ENCODE measurements around the gene MTRF1L. TPM values are rescaled to one million over a fixed set of nuclear protein-coding genes. Genes with fewer than 3 reads are reported as not detected.

The MTRF1L gene
- total and polyA plus RNA-seq, 4 experiments from 2014 or later, result 5.1 to 18.3 (median 12.0) TPM

DNA sequence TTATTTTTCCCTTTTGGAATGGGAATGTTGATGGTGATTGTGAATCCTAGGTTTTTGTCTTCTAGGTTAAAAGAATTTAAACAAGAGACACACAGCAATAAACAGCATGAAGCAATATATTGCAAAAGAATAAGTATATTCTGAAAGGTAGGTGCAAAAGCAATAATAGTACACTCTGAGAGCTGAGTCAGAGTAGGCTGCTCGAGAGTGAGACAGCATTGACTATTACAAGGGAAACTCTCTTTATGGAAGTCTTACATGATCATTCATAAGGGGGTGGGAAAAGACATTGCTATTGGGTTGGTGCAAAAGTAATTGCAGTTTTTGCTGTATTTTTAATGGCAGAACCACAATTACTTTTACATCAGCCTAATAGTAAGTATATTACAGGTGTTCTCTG, 44.7 kb downstream of the MTRF1L start:
- Mint-ChIP-seq H3K27ac (no peak overlapping the region), H3K36me3 (no peaks in the 10 kb centered on the region), H3K27me3 (peaks cover 11 to 24% of the 10 kb centered on the region in 2 donors), H3K4me3 (no peak overlapping the region), H3K4me1 (no peaks in the 10 kb centered on the region), H3K9me3 (peaks cover 0 to 4% (median 0%) of the 10 kb centered on the region in 8 donors)
- intact Hi-C loops (cut with micrococcal nuclease), result no loop called here
- Histone ChIP-seq H3K4me1 (ENCODE audit: insufficient read depth, low read length) (no peaks in the 10 kb centered on the region), H3K27me3 (ENCODE audit: insufficient read depth, low read length) (no peaks in the 10 kb centered on the region), H3K36me3 (ENCODE audit: insufficient read depth, low read length) (no peaks in the 10 kb centered on the region), H3K27ac (ENCODE audit: low read depth, low read length) (no peak overlapping the region), H3K9me3 (ENCODE audit: control insufficient read depth in 1 of 2, low read length in 2 of 2) (no peaks in the 10 kb centered on the region), H3K4me3 (ENCODE audit: low read length in 2 of 2) (no peak overlapping the region)
- ChIA-PET POLR2A (ENCODE audit: partially characterized antibody) (no interaction called here), CTCF (ENCODE audit: partially characterized antibody) (interaction anchor here (1.3 kb wide), 1 partner anchor 12 kb away, joined by 4 read pairs; no protein-coding TSS in a partner anchor)
- no peak for DNase-seq

DNA sequence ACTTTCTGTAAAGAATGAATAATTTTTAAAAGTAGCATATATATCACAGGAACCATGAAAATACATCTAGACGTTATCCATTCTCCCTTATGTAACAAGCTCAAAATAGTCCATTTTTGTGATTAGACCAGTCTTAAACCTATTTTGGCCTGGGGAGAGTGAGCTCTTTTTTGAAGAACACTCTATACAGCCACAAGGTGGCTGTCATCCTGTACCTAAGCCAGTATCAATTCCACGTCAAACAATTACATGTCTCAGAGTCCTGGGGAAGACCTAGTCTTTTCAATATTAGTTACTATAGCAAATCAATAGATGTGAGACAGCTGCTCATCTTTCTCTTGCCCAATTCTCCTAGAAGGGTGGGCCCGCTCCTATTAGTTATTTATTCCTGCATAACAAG, 48.1 kb downstream of the MTRF1L start:
- Histone ChIP-seq H3K4me1 (ENCODE audit: insufficient read depth, low read length) (no peaks in the 10 kb centered on the region), H3K4me3 (ENCODE audit: low read length in 2 of 2) (no peak overlapping the region), H3K9me3 (ENCODE audit: control insufficient read depth in 1 of 2, low read length in 2 of 2) (no peaks in the 10 kb centered on the region), H3K27me3 (ENCODE audit: insufficient read depth, low read length) (no peaks in the 10 kb centered on the region), H3K27ac (ENCODE audit: low read depth, low read length) (no peak overlapping the region), H3K36me3 (ENCODE audit: insufficient read depth, low read length) (no peaks in the 10 kb centered on the region)
- POLR2A ChIA-PET (ENCODE audit: partially characterized antibody), result no interaction called here
- Mint-ChIP-seq H3K4me1 (no peaks in the 10 kb centered on the region), H3K9me3 (peaks cover 0 to 4% (median 0%) of the 10 kb centered on the region in 8 donors), H3K4me3 (no peak overlapping the region), H3K27ac (no peak overlapping the region), H3K36me3 (no peaks in the 10 kb centered on the region), H3K27me3 (peaks cover 11 to 15% of the 10 kb centered on the region in 2 donors)
- CTCF ChIA-PET (ENCODE audit: partially characterized antibody), result interaction anchor here (1.0 to 2.0 kb wide), 9 partner anchors 10 to 89 kb away, joined by 3 to 8 read pairs (median 4); no protein-coding TSS in a partner anchor
- intact Hi-C loops (cut with micrococcal nuclease), result no loop called here
- no peak for DNase-seq

DNA sequence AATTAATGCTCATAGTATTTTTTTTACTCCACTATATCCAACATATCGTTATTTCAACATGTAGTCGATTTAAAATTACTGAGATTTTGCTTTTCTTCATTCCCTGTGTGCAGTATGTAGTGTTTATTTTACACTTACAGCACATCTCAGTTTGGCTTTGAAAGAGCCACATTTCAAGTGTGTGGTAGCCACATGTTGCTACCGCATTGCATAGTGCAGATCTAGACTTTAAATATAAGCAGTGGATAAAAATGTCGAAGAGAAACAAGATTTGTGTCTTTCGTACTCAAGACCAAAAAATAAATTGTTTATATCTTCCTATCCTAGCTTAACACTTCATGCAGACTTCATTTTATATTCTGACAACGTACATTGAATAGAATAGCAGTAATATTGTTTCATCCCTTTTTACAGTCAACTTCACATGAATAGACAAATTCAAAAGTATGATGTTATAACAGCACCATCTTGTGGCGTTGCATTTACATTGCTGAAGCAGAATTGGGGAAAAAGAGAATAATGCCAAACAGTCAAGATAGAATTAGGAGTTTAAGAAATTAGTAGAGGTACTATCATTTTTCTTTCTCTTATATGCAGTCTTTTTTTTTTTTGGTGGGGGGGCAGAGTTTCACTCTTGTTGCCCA, 49.5 kb downstream of the MTRF1L start:
- H3K27me3 Mint-ChIP-seq, result peaks cover 8 to 14% of the 10 kb centered on the region in 2 donors
- Histone ChIP-seq H3K36me3 (ENCODE audit: insufficient read depth, low read length) (no peaks in the 10 kb centered on the region), H3K4me1 (ENCODE audit: insufficient read depth, low read length) (no peaks in the 10 kb centered on the region), H3K27me3 (ENCODE audit: insufficient read depth, low read length) (no peaks in the 10 kb centered on the region), H3K9me3 (ENCODE audit: control insufficient read depth in 1 of 2, low read length in 2 of 2) (no peaks in the 10 kb centered on the region), H3K27ac (ENCODE audit: low read depth, low read length) (no peak overlapping the region), H3K4me3 (ENCODE audit: low read length in 2 of 2) (no peak overlapping the region)
- no peak for DNase-seq
- H3K4me1 Mint-ChIP-seq, result peaks cover 4 to 5% (median 5%) of the 10 kb centered on the region in 4 donors
- no peaks in the 10 kb centered on the region for H3K36me3 Mint-ChIP-seq
- POLR2A ChIA-PET (ENCODE audit: partially characterized antibody), result no interaction called here
- H3K27ac Mint-ChIP-seq, result no peak overlapping the region
- CTCF ChIA-PET (ENCODE audit: partially characterized antibody), result interaction anchor here (0.7 to 1.6 kb wide), 2 partner anchors 69 to 502 kb away, joined by 3 to 5 read pairs; no protein-coding TSS in a partner anchor
- no peak overlapping the region for H3K4me3 Mint-ChIP-seq
- intact Hi-C loops (cut with micrococcal nuclease), result loop anchor here (1.0 kb wide), 1 partner anchor 71 kb away; no protein-coding TSS in a partner anchor
- H3K9me3 Mint-ChIP-seq, result peaks cover 0 to 4% (median 0%) of the 10 kb centered on the region in 8 donors

DNA sequence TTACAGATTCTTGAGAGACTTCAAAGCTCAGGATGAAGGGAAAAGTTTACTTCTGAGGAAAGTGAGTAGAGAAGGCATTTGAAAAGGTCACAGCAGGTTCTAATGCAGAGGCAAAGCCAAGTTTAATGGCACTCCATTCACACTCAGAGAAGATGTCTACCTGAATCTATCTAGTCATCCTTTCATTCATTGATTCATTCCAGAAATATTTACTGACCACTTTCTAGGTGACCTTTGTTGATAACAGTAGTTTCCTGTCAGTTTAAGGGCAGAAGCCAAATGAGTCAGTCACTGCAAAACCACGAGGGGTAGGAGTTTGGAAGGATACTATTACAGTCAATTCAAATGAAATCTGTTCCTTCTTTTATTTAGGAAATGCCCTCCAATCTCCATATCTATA, 50.5 kb downstream of the MTRF1L start:
- no peak overlapping the region for H3K4me3 Mint-ChIP-seq

DNA sequence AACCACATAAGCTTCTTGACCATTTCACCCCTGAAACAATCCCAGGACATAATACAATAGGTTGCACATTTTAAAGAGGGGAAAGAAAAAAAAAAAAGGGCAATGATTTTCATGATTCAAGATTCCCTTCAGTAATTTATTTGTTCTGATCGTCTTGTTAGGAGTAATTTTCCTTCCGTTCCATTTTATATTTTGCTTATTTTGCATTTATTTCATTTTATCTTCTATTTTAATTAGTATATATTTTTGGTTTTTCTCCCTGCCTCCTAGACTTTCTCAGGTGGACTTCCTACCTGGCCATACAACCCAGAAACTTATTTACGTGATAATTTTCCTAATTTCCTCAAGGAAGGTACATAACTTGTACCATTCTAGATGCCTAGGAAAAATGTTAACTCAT, 52.3 kb downstream of the MTRF1L start:
- Histone ChIP-seq H3K9me3 (ENCODE audit: control insufficient read depth in 1 of 2, low read length in 2 of 2) (no peaks in the 10 kb centered on the region), H3K4me1 (ENCODE audit: insufficient read depth, low read length) (no peaks in the 10 kb centered on the region), H3K4me3 (ENCODE audit: low read length in 2 of 2) (no peak overlapping the region), H3K27me3 (ENCODE audit: insufficient read depth, low read length) (no peaks in the 10 kb centered on the region), H3K27ac (ENCODE audit: low read depth, low read length) (no peak overlapping the region), H3K36me3 (ENCODE audit: insufficient read depth, low read length) (no peaks in the 10 kb centered on the region)
- H3K4me3 Mint-ChIP-seq, result no peak overlapping the region
- no peak overlapping the region for H3K27ac Mint-ChIP-seq
- POLR2A ChIA-PET (ENCODE audit: partially characterized antibody), result no interaction called here
- H3K36me3 Mint-ChIP-seq, result no peaks in the 10 kb centered on the region
- H3K4me1 Mint-ChIP-seq, result peaks cover 7 to 9% (median 8%) of the 10 kb centered on the region in 4 donors
- CTCF ChIA-PET (ENCODE audit: partially characterized antibody), result interaction anchor here (1.1 to 2.0 kb wide), 3 partner anchors 10 to 75 kb away, joined by 4 to 5 read pairs (median 5); no protein-coding TSS in a partner anchor
- peaks cover 10 to 11% of the 10 kb centered on the region in 2 donors for H3K27me3 Mint-ChIP-seq
- H3K9me3 Mint-ChIP-seq, result no peaks in the 10 kb centered on the region
- DNase-seq, result no peak
- intact Hi-C loops (cut with micrococcal nuclease), result no loop called here

More for the DNA sequence above, 50.5 kb downstream of the MTRF1L start:
- ChIA-PET POLR2A (ENCODE audit: partially characterized antibody) (no interaction called here), CTCF (ENCODE audit: partially characterized antibody) (interaction anchor here (1.8 to 2.0 kb wide), 2 partner anchors 21 to 73 kb away, joined by 5 read pairs; no protein-coding TSS in a partner anchor)
- no peaks in the 10 kb centered on the region for H3K9me3 ChIP-seq (ENCODE audit: control insufficient read depth in 1 of 2, low read length in 2 of 2)
- no peak for DNase-seq
- H3K27me3 Mint-ChIP-seq, result peaks cover 7 to 13% of the 10 kb centered on the region in 2 donors
- intact Hi-C loops (cut with micrococcal nuclease), result no loop called here
- H3K36me3 Mint-ChIP-seq, result no peaks in the 10 kb centered on the region
- no peak overlapping the region for H3K27ac ChIP-seq (ENCODE audit: low read depth, low read length)
- peaks cover 7 to 9% (median 8%) of the 10 kb centered on the region in 4 donors for H3K4me1 Mint-ChIP-seq
- no peaks in the 10 kb centered on the region for H3K36me3 ChIP-seq (ENCODE audit: insufficient read depth, low read length)
- H3K9me3 Mint-ChIP-seq, result peaks cover 0 to 4% (median 0%) of the 10 kb centered on the region in 8 donors
- H3K4me1 ChIP-seq (ENCODE audit: insufficient read depth, low read length), result no peaks in the 10 kb centered on the region
- no peak overlapping the region for H3K27ac Mint-ChIP-seq
- H3K27me3 ChIP-seq (ENCODE audit: insufficient read depth, low read length), result no peaks in the 10 kb centered on the region
- no peak overlapping the region for H3K4me3 ChIP-seq (ENCODE audit: low read length in 2 of 2)

DNA sequence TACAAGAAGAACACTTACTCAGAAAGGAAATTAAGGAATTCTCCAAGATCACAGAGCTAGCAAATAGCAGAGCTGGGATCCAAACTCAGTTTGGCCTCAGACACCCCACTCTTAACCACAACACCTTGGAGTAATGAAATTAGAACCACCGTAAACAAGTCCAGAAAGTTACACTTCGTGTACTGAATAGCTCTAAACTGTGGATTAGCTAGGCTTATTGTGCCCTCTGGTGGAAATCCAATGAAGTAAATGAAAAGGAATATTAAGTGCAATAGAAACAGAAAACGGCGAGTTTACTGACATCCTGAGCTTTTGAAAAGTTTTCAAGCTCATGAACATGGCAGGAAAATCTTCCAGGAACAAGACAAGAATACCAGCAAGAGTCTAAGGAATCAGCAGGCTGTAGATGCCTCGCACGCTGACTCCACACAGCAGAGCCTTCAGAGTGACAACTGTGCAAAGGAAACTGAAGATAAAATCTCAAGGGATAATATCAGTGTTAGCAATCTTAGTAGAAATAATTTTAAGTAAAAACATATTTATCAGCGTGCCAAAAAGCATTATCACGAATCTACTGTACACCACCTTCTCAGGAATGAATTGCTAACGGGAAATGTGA, 54.2 kb downstream of the MTRF1L start:
- Histone ChIP-seq H3K27ac (ENCODE audit: low read depth, low read length) (no peak overlapping the region), H3K4me1 (ENCODE audit: insufficient read depth, low read length) (no peaks in the 10 kb centered on the region), H3K36me3 (ENCODE audit: insufficient read depth, low read length) (no peaks in the 10 kb centered on the region), H3K27me3 (ENCODE audit: insufficient read depth, low read length) (no peaks in the 10 kb centered on the region), H3K9me3 (ENCODE audit: control insufficient read depth in 1 of 2, low read length in 2 of 2) (no peaks in the 10 kb centered on the region), H3K4me3 (ENCODE audit: low read length in 2 of 2) (no peak overlapping the region)
- intact Hi-C loops (cut with micrococcal nuclease), result loop anchor here (1.0 to 5.0 kb wide), 4 partner anchors 76 to 1271 kb away; no protein-coding TSS in a partner anchor
- peak in 4 of 5 donors; percentile 22 to 42 (median 30) for DNase-seq
- no peaks in the 10 kb centered on the region for H3K36me3 Mint-ChIP-seq
- peak overlapping the region in 4 of 8 donors; percentile 3 to 69 (median 44) for H3K4me3 Mint-ChIP-seq
- peaks cover 9 to 13% of the 10 kb centered on the region in 2 donors for H3K27me3 Mint-ChIP-seq
- ChIA-PET POLR2A (ENCODE audit: partially characterized antibody) (no interaction called here), CTCF (ENCODE audit: partially characterized antibody) (interaction anchor here (0.7 to 2.6 kb wide), 19 partner anchors 9 to 647 kb away, joined by 3 to 14 read pairs (median 4); no protein-coding TSS in a partner anchor)
- H3K27ac Mint-ChIP-seq, result no peak overlapping the region
- H3K9me3 Mint-ChIP-seq, result no peaks in the 10 kb centered on the region
- peaks cover 7 to 9% (median 8%) of the 10 kb centered on the region in 4 donors for H3K4me1 Mint-ChIP-seq

DNA sequence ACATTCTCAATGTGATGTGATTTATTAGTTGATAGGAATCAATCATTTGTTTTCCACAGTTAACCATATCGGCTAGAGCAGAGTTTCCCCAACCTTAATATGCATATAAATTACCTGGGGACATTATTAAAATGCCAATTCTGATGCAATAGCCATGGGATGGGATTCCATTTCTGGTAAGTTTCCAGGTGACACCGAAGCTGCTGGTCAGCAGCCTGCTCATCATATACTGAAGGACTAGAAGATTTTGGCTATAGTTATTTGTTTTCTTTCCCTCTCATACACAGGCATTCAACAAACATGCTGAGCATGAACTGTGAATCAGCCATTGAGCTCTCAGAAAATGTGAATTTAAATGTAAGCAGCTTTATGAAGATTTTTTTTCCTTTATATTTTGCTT, 55.5 kb downstream of the MTRF1L start:
- no peak for DNase-seq
- CTCF ChIA-PET (ENCODE audit: partially characterized antibody), result interaction anchor here (1.6 to 2.6 kb wide), 2 partner anchors 8 to 78 kb away, joined by 9 to 14 read pairs; no protein-coding TSS in a partner anchor
- no peak overlapping the region for H3K4me3 ChIP-seq (ENCODE audit: low read length in 2 of 2)
- Mint-ChIP-seq H3K4me1 (peaks cover 7 to 9% (median 8%) of the 10 kb centered on the region in 4 donors), H3K36me3 (no peaks in the 10 kb centered on the region), H3K4me3 (no peak overlapping the region), H3K9me3 (no peaks in the 10 kb centered on the region), H3K27me3 (peaks cover 8 to 11% of the 10 kb centered on the region in 2 donors), H3K27ac (no peak overlapping the region)
- no peak overlapping the region for H3K27ac ChIP-seq (ENCODE audit: low read depth, low read length)
- H3K27me3 ChIP-seq (ENCODE audit: insufficient read depth, low read length), result no peaks in the 10 kb centered on the region
- H3K9me3 ChIP-seq (ENCODE audit: control insufficient read depth in 1 of 2, low read length in 2 of 2), result no peaks in the 10 kb centered on the region
- POLR2A ChIA-PET (ENCODE audit: partially characterized antibody), result no interaction called here
- H3K36me3 ChIP-seq (ENCODE audit: insufficient read depth, low read length), result no peaks in the 10 kb centered on the region
- H3K4me1 ChIP-seq (ENCODE audit: insufficient read depth, low read length), result no peaks in the 10 kb centered on the region
- intact Hi-C loops (cut with micrococcal nuclease), result loop anchor here (5.0 kb wide), 1 partner anchor 1270 kb away; no protein-coding TSS in a partner anchor

Data from CD4-positive, alpha-beta memory T cell (primary cell).